Measurements from ENCODE around the gene TCF25.
"Not testable (repeated sequence)": the region's sequence is repeated elsewhere in the genome, so short reads cannot be mapped to it uniquely, and the experiment has no call there.

Gene TCF25

DNA sequence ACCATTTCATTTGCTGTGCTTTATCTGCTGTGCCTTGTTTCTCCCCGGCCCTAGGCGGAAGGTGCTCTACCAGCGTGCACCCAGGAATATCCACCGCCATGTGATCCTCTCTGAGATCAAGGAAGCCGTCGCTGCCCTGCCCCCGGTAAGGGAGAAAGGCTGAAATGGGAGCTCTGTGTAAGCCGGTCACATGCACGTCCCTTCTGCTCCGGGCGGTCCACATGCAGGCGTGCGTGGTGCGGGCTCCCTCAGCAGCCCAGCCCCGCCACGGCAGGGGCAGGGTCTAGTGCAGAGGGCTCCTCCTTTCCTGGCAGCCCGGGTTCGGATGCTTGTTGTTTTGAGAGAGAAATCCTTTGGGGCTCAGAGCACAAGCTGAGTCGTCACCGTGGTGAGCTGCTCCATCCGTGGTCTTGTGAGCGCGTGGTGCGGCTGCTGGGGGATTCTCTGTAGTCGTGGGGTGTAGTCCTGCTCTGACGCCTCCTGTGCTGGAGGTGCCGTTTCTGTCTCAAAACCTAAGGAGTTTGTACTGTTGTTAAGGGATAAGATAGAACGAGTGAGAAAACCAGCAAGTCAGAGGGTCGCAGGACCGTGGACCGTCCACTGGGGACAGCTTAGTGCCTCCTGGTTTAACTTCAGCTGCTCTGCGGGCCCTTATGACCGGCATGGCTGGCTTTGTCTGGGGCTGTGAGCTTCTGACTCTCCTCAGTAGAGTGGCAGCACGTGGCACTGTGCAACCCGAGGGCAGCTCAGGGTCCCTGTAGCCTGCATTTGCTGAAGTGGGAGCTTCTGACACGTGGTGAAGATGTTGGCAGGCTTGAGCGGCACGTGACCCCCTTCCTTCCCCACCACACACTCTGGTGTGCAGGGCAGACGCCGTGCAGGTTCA, 33.0 kb downstream of the TCF25 start:
- DNase-seq, result no peak

DNA sequence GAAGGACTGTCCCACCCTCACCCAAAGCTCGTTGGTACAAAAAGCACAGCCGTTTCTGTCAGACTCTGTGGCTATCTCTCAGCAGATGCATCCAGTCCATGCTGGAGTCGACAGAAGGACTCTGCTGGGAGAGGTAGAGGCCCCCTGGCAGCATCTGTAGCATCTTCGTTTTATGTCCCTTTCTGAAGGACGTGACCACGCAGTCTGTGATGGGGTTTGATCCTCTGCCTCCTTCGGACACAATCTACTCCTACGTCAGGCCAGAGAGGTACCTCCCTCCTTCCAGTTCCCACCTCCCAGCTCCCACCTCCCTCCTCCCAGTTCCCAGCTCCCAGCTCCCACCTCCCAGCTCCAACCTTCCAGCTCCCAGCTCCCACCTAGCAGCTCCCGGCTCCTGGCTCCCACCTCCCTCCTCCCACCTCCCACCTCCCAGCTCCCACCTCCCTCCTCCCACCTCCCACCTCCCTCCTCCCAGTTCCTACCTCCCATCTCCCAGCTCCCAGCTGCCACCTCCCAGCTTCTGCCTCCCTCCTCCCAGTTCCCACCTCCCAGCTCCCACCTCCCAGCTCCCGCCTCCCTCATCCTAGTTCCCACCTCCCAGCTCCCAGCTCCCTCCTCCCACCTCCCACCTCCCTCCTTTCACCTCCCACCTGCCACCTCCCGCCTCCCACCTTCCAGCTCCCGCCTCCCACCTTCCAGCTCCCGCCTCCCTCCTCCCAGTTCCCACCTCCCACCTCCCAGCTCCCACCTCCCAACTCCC, 33.8 kb downstream of the TCF25 start:
- no peak for DNase-seq

DNA sequence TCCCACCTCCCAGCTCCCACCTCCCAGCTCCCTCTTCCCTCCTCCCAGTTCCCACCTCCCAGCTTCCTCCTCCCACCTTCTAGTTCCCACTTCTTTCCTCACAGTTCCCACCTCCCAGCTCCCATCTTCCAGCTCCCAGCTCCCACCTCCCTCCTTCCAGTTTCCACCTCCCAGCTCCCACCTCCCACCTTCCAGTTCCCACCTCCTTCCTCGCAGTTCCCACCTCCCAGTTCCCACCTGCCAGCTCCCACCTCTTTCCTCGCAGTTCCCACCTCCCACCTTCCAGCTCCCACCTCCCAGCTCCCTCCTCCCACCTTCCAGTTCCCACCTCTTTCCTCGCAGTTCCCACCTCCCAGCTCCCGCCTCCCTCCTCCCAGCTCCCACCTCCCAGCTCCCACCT, 34.8 kb downstream of the TCF25 start:
- DNase-seq, result no peak

DNA sequence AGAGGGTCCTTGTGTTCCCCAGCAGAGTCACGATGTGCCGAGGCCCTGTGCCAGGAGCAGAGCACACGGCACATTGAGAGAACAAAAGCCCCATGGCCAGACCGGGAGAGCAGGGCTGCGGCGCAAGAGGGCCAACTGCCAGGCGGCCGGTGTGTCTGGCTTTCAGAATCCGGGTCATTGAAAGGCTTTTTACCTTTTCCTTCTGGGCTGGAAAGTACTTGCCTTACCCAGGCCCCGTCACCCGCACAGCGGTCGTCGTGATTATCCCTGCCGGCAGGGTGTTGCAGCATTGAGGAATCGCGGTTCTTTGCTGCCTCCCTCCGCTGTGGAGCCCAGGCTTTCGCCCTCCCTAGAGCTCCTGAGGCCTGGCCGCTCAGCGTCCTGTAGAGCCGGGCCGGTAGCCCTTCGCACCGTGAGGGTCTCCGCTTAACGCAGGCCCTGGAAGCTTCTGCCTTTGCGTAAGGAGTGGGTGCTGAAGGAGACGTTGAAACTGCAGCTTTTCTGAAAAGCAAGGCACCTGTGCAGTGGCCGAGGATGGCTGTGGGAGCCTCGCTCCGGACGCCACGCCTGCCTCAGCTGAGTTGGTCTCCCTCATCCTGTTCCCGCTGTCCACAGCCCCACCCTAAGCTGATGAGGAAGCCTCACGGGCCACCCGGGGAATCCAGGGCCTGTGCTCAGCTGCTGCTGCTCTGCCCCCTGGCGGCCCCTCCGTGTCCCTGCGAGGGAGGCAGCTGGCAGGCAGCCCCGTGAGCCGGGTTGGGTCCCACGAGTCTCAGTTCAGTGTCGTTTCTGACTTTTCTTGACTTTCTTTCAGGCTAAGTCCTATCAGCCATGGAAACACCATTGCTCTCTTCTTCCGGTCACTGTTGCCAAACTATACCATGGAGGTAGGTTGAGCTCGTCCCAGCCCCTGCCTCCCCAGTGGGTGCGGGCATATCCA, 36.7 kb downstream of the TCF25 start:
- DNase-seq, result peak; percentile 67

DNA sequence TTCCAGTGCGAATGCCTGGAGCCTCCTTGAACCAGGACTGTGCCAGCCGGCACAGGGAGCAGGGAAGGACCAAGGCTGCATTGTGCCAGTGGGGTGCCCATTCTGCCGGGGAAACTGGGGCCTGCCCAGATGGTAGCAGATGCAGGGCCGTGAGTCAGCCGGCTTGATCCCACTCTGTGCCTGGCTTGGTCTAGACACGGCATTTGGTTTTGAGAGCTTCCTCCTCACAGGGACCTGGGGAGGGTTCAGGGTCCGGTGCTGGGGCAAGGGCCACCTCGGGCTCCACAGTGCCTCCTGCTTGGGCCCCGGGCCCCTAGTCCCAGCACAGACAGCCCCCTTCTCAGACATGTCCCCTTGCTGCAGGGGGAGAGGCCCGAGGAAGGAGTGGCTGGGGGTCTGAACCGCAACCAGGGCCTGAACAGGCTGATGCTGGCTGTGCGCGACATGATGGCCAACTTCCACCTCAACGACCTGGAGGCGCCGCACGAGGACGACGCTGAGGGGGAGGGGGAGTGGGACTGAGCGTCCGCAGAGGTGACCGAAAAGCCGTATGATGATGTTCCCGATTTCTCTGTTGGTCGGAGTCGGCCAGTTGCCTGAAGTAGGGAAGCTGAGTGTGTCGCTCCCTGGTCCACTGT, 37.4 kb downstream of the TCF25 start:
- no peak for DNase-seq

DNA sequence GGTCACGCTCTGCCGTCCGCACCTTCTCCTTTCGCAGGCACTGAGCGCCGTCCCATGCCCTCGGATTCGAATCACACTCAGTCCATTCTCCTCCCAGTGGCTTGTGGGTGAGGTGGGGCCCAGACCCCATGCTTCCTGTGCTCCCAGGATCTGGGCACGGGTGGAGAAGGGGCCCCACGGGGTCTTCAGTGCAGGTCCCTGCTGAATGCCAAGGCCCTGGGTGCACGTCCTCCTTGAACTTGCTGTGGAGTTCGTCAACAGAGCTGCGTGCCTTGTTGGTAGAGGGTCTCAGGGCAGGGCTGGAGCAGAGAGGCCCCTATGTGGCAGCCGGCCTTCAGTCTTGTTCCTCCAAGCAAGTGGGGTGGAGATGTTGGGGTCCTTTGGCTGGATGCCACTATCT, 38.0 kb downstream of the TCF25 start:
- no peak for DNase-seq

DNA sequence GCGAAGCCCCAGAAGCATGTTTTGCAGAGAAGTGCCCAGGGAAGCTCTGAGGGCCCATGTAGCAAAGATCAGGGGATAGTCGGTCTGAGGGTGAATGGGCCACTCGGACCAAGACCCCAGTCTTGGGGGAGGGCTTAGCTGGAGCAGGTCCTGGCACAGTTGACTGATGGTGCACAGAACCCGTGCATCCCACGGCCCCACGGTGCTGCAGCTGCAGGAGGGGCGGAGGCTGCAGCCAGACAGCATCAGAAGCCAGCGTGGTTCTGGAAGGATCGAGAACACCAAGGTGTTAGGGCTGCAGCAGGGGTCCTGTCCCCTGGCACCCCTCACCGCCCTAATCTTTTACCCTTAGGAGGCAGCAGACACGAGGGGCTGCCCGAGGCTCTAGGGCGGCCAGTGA, 38.8 kb downstream of the TCF25 start:
- DNase-seq, result no peak

DNA sequence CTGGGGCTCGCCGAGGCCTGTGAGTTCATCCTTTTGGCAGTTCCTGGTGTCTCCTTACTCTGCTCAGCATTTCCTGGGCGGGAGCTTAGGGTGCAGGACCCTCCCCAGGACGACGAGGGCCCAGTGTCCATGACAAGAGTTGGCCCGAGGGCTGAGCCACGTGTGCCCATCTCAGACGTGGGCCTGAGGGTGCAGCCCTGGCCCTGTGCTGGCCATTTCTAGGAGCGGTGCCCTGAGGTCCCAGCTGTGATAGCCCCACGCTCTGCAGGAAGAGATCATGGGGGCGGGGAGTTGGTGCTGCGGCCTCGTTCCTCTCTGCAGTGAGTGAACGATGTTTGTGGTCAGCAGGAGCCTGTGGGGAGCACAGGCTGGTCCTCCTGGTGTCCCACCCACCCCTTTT, 39.2 kb downstream of the TCF25 start:
- no peak for DNase-seq

DNA sequence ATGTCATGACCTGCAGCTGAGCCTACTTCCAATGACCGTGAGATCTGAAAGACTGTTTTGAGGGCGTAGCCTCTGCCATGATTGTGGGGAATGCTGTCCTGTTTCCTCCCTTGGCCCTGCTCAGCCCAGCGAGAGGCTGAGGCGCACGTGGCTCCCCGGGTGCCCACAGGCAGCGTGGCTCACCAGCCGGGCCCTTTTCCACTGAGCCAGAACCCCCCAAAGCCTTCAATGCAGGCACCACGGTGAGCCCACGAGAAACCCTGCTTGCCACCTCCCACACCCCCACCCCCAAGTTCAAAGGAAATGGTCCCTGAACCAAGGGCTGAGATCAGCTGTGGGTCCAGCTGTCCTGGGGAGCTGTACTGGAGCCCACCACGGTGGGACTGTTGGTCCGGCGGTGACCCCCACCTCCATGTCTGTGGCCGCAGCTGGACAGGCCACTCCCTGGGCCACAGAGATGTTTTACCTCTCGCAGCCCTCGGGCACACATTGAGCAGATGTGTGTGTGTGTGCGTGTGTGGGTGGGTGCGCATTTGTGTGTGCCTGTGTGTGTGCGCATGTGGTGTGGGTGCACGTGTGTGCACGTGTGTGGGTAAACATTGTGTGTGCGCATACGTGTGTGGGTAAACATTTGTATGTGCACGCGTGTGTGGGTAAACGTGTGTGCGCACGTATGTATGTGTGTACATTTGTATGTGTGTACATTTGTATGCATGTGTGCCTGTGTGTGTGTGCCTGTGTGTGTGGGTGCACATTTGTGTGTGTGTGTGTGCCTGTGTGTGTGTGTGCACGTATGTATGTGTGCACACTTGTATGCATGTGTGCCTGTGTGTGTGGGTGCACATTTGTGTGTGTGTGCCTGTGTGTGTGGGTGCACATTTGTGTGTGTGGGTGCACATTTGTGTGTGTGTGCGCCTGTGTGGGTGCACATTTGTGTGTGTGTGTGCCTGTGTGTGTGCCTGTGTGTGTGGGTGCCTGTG, 40.3 kb downstream of the TCF25 start:
- no peak for DNase-seq

DNA sequence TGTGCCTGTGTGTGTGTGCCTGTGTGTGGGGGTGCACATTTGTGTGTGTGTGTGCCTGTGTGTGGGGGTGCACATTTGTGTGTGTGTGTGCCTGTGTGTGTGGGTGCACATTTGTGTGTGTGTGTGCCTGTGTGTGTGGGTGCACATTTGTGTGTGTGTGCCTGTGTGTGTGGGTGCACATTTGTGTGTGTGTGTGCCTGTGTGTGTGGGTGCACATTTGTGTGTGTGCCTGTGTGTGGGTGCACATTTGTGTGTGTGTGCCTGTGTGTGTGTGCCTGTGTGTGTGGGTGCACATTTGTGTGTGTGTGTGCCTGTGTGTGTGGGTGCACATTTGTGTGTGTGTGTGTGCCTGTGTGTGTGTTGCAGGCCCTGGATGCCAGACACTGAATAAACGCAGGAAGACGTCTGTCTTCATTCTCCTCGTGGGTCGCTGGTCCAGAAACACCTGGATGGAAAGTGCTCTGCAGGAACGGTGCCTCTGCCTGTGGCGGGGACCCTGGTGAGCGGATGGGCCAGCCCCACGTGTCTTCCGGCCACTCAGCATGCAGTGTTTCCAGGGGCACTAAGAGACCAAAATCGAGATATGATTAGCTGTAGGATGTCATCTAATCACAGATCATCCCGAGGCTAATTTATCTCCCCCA, 41.4 kb downstream of the TCF25 start:
- not testable (repeated sequence) for DNase-seq

DNA sequence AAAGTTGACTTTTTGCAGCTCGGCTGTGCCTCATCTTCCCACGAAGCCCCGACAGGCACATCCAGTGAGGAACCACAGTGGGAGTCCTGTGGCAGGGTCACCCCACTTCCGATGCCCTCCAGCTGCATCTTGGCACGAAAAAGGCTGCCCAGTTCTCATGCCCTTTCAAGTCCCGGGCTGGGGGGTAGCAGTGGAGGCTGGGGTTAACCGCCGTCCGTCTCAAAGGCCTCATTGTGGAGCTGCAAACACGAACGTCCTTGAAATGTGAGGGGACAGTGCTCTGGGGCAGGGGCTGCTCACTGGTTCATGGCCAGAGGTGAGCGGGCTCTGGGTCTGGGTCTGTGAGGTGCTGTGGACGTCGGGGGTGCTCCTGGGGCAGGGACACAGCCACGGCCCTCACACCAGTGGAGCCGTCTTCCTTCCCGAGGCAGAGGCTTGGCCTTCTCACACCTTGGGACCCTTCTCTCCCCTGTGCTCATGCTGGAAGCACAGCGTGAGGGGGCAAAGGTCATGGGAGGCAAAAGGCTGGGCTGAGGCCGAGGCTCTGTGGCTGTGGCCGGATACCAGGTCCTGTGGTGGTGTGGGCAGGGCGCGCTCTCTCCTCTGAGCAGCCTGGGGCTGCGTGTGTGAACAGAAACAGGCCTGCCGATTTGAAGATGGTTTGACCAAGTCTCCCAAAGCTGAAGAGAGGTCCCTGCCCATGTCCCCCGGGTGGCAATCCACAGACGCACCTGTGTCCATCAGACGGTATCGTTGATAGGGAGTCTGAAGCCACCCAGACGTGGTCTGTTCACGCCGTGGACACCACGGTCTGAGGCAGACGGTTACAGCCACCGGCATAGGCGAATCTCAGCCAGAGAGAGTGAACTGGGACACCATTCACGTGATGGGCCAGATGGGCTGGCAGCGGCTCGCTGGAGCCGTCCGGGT, 42.2 kb downstream of the TCF25 start:
- DNase-seq, result no peak

DNA sequence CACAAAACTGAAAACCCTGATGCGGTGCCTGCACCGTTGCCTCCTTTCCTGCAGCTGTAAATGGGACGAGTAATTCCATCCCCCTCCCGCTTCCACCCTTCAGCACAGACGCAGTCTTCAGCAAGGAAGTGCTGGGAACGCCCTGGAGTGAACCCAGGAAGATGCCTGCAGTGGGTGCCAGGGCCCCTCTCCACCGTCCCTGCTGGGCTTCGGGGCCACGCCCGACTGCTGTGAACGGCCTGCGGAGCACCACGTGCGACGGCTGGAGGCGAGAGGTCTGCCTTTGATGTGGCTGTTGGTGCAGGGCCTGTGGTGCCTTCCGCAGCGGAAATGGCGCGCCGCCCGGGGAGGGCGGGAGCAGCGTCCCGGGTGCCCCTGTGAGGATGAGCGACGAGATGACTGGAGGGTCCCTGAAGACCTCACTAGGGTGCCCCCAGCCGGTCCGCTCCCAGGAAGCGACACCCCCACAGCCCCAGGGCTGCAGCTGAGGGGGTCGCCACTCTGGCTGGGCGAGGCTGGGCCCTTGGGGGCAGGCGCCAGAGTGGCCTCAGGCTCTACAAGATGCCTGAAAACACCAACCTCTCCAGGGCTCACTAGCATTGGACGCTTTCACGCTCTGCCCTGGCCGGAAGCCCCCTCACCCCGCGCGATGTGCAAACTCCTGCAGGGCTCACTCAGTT, 44.5 kb downstream of the TCF25 start:
- peak; percentile 76 for DNase-seq

DNA sequence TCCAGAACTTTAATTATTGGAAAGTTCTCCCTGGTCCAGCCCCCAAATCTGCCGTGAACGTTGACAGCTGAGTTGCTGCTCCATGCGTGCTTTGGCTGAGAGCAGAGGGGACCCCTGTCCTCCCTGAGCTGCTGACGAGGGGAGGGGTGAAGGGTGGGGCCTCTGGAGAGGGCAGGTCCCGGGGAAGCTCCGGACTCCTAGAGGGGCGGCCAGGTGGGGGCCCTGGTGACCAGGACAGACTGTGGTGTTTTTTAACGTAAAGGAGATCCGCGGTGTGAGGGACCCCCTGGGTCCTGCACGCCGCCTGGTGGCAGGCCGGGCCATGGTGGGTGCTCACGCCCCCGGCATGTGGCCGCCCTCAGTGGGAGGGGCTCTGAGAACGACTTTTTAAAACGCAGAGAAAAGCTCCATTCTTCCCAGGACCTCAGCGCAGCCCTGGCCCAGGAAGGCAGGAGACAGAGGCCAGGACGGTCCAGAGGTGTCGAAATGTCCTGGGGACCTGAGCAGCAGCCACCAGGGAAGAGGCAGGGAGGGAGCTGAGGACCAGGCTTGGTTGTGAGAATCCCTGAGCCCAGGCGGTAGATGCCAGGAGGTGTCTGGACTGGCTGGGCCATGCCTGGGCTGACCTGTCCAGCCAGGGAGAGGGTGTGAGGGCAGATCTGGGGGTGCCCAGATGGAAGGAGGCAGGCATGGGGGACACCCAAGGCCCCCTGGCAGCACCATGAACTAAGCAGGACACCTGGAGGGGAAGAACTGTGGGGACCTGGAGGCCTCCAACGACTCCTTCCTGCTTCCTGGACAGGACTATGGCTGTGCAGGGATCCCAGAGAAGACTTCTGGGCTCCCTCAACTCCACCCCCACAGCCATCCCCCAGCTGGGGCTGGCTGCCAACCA, 45.3 kb downstream of the TCF25 start, which contains the start of gene MC1R:
MC1R (plus strand) TSS at position 410 of the 895 bp plus-strand sequence; CDS start at position 807, 397 bp downstream.
- no peak for DNase-seq

DNA sequence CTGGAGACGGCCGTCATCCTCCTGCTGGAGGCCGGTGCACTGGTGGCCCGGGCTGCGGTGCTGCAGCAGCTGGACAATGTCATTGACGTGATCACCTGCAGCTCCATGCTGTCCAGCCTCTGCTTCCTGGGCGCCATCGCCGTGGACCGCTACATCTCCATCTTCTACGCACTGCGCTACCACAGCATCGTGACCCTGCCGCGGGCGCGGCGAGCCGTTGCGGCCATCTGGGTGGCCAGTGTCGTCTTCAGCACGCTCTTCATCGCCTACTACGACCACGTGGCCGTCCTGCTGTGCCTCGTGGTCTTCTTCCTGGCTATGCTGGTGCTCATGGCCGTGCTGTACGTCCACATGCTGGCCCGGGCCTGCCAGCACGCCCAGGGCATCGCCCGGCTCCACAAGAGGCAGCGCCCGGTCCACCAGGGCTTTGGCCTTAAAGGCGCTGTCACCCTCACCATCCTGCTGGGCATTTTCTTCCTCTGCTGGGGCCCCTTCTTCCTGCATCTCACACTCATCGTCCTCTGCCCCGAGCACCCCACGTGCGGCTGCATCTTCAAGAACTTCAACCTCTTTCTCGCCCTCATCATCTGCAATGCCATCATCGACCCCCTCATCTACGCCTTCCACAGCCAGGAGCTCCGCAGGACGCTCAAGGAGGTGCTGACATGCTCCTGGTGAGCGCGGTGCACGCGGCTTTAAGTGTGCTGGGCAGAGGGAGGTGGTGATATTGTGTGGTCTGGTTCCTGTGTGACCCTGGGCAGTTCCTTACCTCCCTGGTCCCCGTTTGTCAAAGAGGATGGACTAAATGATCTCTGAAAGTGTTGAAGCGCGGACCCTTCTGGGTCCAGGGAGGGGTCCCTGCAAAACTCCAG, 46.4 kb downstream of the TCF25 start:
- no peak for DNase-seq

DNA sequence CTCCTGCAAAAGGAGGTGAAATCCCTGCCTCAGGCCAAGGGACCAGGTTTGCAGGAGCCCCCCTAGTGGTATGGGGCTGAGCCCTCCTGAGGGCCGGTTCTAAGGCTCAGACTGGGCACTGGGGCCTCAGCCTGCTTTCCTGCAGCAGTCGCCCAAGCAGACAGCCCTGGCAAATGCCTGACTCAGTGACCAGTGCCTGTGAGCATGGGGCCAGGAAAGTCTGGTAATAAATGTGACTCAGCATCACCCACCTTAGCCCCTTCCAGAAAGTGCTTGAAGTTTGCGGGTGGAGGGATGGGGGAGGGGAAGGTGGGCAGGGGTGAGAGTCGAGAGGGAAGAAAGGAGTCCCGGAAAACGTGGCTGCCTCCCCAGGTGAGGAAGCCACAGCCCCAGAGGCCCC, 47.3 kb downstream of the TCF25 start:
- DNase-seq, result no peak

DNA sequence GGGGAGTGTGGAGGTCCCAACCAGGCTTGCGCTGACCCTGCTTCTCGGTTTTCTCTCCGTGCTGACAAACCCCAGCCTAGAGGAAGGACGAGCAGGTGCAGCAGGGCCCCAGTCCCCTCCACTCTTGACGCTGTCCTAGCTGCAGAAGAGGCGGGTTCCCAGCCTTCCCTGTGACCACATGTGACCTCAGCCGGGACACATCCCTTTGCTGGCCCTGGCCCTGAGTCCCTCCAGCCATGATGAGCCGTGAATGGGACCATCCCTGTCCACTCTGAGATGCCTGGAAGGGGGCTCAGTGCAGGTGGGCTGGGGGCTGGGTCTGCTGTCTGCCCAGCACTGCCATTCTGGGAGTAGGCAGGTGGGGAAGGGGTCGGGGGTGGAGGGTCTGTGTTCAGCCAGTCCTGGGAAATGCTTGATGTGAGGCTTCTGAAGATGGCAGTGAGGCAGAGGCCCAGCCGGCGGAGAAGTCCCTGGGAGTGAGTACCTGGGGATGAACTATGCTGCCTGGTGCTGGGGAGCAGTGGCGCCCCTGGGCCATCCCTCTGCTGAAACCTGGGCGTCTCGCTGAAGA, 47.8 kb downstream of the TCF25 start:
- DNase-seq, result no peak

Data from CD4-positive, alpha-beta T cell treated with Interferon gamma for 1 hour (primary cell).